OCI-LY3 (cell line): Measurements from ENCODE around the gene MEP1B.

Experiments
- H2AFZ ChIP-seq: fragments of 200-600, 300-600 bp; shearing (Covaris generic); 2 replicates; pipeline ENCODE4 v1.6.0; 2014; ENCODE audit warnings: antibody characterized with exemption, low read depth, low read length
- H3K27ac ChIP-seq: fragments of 200-600, 300-600 bp; sonication (generic); 2 replicates; pipeline ENCODE4 v1.5.1; 2014; ENCODE audit warnings: mild to moderate bottlenecking, low read length, moderate library complexity, mixed read lengths
- H3K27me3 ChIP-seq: fragments of 200-600, 300-600 bp; sonication (generic); 2 replicates; pipeline ENCODE4 v1.6.1; 2014; ENCODE audit warnings: low read depth, low read length, mixed read lengths
- H3K36me3 ChIP-seq: fragments of 200-600, 300-600 bp; sonication (generic); replicated peaks from 2 replicates; pipeline ENCODE3; 2014; ENCODE audit warnings: low read depth, low read length, mixed read lengths
- H3K4me1 ChIP-seq: fragments of 300-600, 200-600 bp; sonication (generic); 2 replicates; pipeline ENCODE4 v1.6.1; 2014; ENCODE audit warnings: low read length, mixed read lengths
- H3K4me2 ChIP-seq: fragments of 200-600, 300-600 bp; sonication (generic); 2 replicates; pipeline ENCODE4 v1.6.1; 2014; ENCODE audit warnings: low read length, mixed read lengths
- H3K4me3 ChIP-seq: fragments of 300-600, 200-600 bp; sonication (generic); 2 replicates; pipeline ENCODE4 v1.5.1; 2014; ENCODE audit warnings: antibody characterized with exemption, mild to moderate bottlenecking, low read length, moderate library complexity
- H3K79me2 ChIP-seq: fragments of 300-600, 200-600 bp; shearing (Covaris generic); 2 replicates; pipeline ENCODE4 v1.6.1; 2014; ENCODE audit warnings: mild to moderate bottlenecking, low read length, mixed read lengths
- H3K9ac ChIP-seq: fragments of 300-600, 200-600 bp; shearing (Covaris generic); 2 replicates; pipeline ENCODE4 v1.6.0; 2014; ENCODE audit warnings: mild to moderate bottlenecking, low read length, moderate library complexity
- H3K9me3 ChIP-seq: fragments of 200-600, 300-600 bp; shearing (Covaris generic); 2 replicates; pipeline ENCODE4 v1.6.1; 2014; ENCODE audit warnings: low read length, mixed read lengths; ENCODE audit not compliant: insufficient read depth
- H4K20me1 ChIP-seq: fragments of 200-600, 300-600 bp; sonication (generic); 2 replicates; pipeline ENCODE4 v1.6.1; 2016; ENCODE audit warnings: low read length, mixed read lengths; ENCODE audit not compliant: insufficient read depth
- CTCF ChIP-seq: fragments of 200-600, 300-600 bp; sonication (generic); IDR thresholded peaks from 2 replicates; pipeline ENCODE4 v1.5.1; 2014; ENCODE audit warnings: antibody characterized with exemption, low read length, low read depth
- EZH2phosphoT487 ChIP-seq: fragments of 200-600 bp; shearing (Covaris generic); IDR thresholded peaks from 2 replicates; pipeline ENCODE4 v1.6.1; 2018; ENCODE audit warnings: antibody characterized with exemption, mixed run types, low read depth

MEP1B gene

DNA sequence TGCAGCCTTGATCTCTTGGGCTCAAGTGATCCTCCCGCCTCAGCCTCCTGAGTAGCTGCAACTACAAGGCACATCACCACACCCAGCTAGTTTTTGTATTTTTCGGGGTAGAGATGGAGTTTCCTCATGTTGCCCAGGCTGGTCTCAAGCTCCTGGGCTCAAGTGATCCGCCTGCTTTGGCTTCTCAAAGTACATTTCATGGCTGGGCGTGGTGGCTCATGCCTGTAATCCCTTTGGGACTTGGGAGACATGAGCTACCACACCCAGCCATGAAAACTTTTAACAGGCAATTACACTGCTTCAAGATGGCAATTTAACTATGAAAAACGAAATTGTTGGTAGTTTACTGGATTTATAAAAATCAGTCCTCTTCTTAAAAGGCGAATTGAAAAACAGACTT, 69.7 kb downstream of the MEP1B start:
- Histone ChIP-seq H2AFZ (no peak overlapping the region), H3K27ac (no peak overlapping the region), H3K27me3 (no peaks in the 10 kb centered on the region), H3K4me3 (no peak overlapping the region), H3K9ac (no peak overlapping the region), H3K9me3 (0 out of 2 replicates have a peak, but pooled peaks cover 2% of the 10 kb centered on the region), H3K4me1 (peaks cover 21% of the 10 kb centered on the region), H4K20me1 (no peaks in the 10 kb centered on the region), H3K79me2 (no peaks in the 10 kb centered on the region), H3K36me3 (no peaks in the 10 kb centered on the region), H3K4me2 (no peak overlapping the region)
- no peak for TF ChIP-seq EZH2phosphoT487
- no peak for TF ChIP-seq CTCF

GRCh38 chr18:32261003-32261402, 71.2 kb downstream of the MEP1B start:
- Histone ChIP-seq H3K9me3 (0 out of 2 replicates have a peak, but pooled peaks cover 2% of the 10 kb centered on the region), H3K27ac (no peak overlapping the region), H3K36me3 (no peaks in the 10 kb centered on the region), H2AFZ (no peak overlapping the region), H3K79me2 (no peaks in the 10 kb centered on the region), H4K20me1 (no peaks in the 10 kb centered on the region), H3K9ac (no peak overlapping the region), H3K4me3 (no peak overlapping the region), H3K27me3 (no peaks in the 10 kb centered on the region), H3K4me2 (no peak overlapping the region), H3K4me1 (peaks cover 21% of the 10 kb centered on the region)
- TF ChIP-seq CTCF: no peak
- TF ChIP-seq EZH2phosphoT487: no peak

- TF ChIP-seq EZH2phosphoT487 (no peak), CTCF (no peak)
These were observed 72.3 kb downstream of the MEP1B start for GRCh38 chr18:32262092-32262491.

DNA sequence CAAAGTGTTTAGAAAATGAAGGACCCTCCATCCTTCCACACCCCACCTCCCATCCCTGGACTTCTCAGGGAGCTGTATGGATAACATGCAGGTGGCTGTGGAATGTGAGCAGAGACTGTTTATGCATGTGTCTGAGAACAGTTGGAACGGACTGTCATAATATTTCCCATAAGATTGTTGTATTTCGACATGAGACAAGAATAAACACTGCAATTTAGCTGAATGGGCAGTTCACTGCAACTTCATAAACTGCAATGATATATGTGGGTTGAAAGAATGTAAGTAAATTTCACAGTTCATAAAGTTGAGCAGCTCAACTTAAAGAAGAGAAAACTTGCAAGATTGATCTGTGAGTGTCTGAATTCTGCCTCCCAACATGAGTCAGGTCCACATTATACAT, 74.6 kb downstream of the MEP1B start:
- no peak overlapping the region for H3K4me3 ChIP-seq
- no peak overlapping the region for H3K27ac ChIP-seq
- no peaks in the 10 kb centered on the region for H4K20me1 ChIP-seq
- no peaks in the 10 kb centered on the region for H3K27me3 ChIP-seq
- no peak overlapping the region for H3K9ac ChIP-seq
- no peak overlapping the region for H3K4me2 ChIP-seq
- TF ChIP-seq EZH2phosphoT487: no peak
- no peak for TF ChIP-seq CTCF
- no peaks in the 10 kb centered on the region for H3K79me2 ChIP-seq
- H3K4me1 ChIP-seq: no peaks in the 10 kb centered on the region
- H2AFZ ChIP-seq: no peak overlapping the region
- no peaks in the 10 kb centered on the region for H3K9me3 ChIP-seq
- no peaks in the 10 kb centered on the region for H3K36me3 ChIP-seq

More at GRCh38 chr18:32262092-32262491, 72.3 kb downstream of the MEP1B start:
- Histone ChIP-seq H3K9me3 (0 out of 2 replicates have a peak, but pooled peaks cover 2% of the 10 kb centered on the region), H2AFZ (no peak overlapping the region), H3K4me1 (peaks cover 20% of the 10 kb centered on the region), H3K4me2 (no peak overlapping the region), H3K4me3 (no peak overlapping the region), H3K27ac (no peak overlapping the region), H3K79me2 (no peaks in the 10 kb centered on the region), H3K9ac (no peak overlapping the region), H3K27me3 (no peaks in the 10 kb centered on the region), H3K36me3 (no peaks in the 10 kb centered on the region), H4K20me1 (no peaks in the 10 kb centered on the region)
